ENCODE measurements around the gene PDE1A.

Gene PDE1A

GRCh38 chr2:182187130-182187529 is 239.7 kb downstream of the PDE1A start:
- H4K20me1 ChIP-seq, result no peaks in the 10 kb centered on the region
- H3K9me3 ChIP-seq, result peaks cover 10% of the 10 kb centered on the region
- no peaks in the 10 kb centered on the region for H3K36me3 ChIP-seq
- no peak overlapping the region for H3K4me2 ChIP-seq
- no peaks in the 10 kb centered on the region for H3K4me1 ChIP-seq
- no peak overlapping the region for H3K27ac ChIP-seq
- no peaks in the 10 kb centered on the region for H3K27me3 ChIP-seq
- H3K9ac ChIP-seq, result no peak overlapping the region
- TF ChIP-seq Cebpa-rat (IDR thresholded peaks at IDR 0.05), result no peak
- H3K4me3 ChIP-seq, result no peak overlapping the region

GRCh38 chr2:182186132-182186735 is 240.6 kb downstream of the PDE1A start:
- no peak overlapping the region for H3K9ac ChIP-seq
- no peaks in the 10 kb centered on the region for H3K4me1 ChIP-seq
- no peaks in the 10 kb centered on the region for H4K20me1 ChIP-seq
- H3K27ac ChIP-seq, result no peak overlapping the region
- H3K9me3 ChIP-seq, result peaks cover 10% of the 10 kb centered on the region
- H3K27me3 ChIP-seq, result no peaks in the 10 kb centered on the region
- TF ChIP-seq Cebpa-rat (IDR thresholded peaks at IDR 0.05), result no peak
- H3K4me2 ChIP-seq, result no peak overlapping the region
- no peaks in the 10 kb centered on the region for H3K36me3 ChIP-seq
- no peak overlapping the region for H3K4me3 ChIP-seq

GRCh38 chr2:182182436-182182835 is 244.4 kb downstream of the PDE1A start:
- H3K9ac ChIP-seq, result no peak overlapping the region
- no peak for TF ChIP-seq Cebpa-rat (IDR thresholded peaks at IDR 0.05)
- H4K20me1 ChIP-seq, result no peaks in the 10 kb centered on the region
- H3K27me3 ChIP-seq, result no peaks in the 10 kb centered on the region
- no peaks in the 10 kb centered on the region for H3K4me1 ChIP-seq
- H3K27ac ChIP-seq, result no peak overlapping the region
- H3K4me3 ChIP-seq, result no peak overlapping the region
- H3K9me3 ChIP-seq, result peaks cover 10% of the 10 kb centered on the region
- no peak overlapping the region for H3K4me2 ChIP-seq
- H3K36me3 ChIP-seq, result no peaks in the 10 kb centered on the region

- Histone ChIP-seq H3K9ac (no peak overlapping the region), H3K27me3 (no peaks in the 10 kb centered on the region), H3K4me2 (no peak overlapping the region), H3K36me3 (no peaks in the 10 kb centered on the region), H4K20me1 (no peaks in the 10 kb centered on the region), H3K4me1 (no peaks in the 10 kb centered on the region), H3K4me3 (no peak overlapping the region), H3K9me3 (peaks cover 10% of the 10 kb centered on the region), H3K27ac (no peak overlapping the region)
- TF ChIP-seq Cebpa-rat (IDR thresholded peaks at IDR 0.05), result no peak
These were observed 245.5 kb downstream of the PDE1A start for GRCh38 chr2:182181381-182181780.

- no peaks in the 10 kb centered on the region for H3K27me3 ChIP-seq
- H3K4me3 ChIP-seq, result no peak overlapping the region
- H3K36me3 ChIP-seq, result no peaks in the 10 kb centered on the region
- no peak overlapping the region for H3K9ac ChIP-seq
- no peaks in the 10 kb centered on the region for H4K20me1 ChIP-seq
- peaks cover 10% of the 10 kb centered on the region for H3K9me3 ChIP-seq
- no peaks in the 10 kb centered on the region for H3K4me1 ChIP-seq
- no peak overlapping the region for H3K27ac ChIP-seq
- no peak for TF ChIP-seq Cebpa-rat (IDR thresholded peaks at IDR 0.05)
- H3K4me2 ChIP-seq, result no peak overlapping the region
These were observed 247.7 kb downstream of the PDE1A start for GRCh38 chr2:182179176-182179575.

- no peaks in the 10 kb centered on the region for H3K9me3 ChIP-seq
- H3K4me2 ChIP-seq, result no peak overlapping the region
- no peak for TF ChIP-seq Cebpa-rat (IDR thresholded peaks at IDR 0.05)
- H3K9ac ChIP-seq, result no peak overlapping the region
- no peaks in the 10 kb centered on the region for H4K20me1 ChIP-seq
- no peaks in the 10 kb centered on the region for H3K27me3 ChIP-seq
- H3K4me1 ChIP-seq, result no peaks in the 10 kb centered on the region
- no peaks in the 10 kb centered on the region for H3K36me3 ChIP-seq
- H3K27ac ChIP-seq, result no peak overlapping the region
- H3K4me3 ChIP-seq, result no peak overlapping the region
These were observed 252.8 kb downstream of the PDE1A start for GRCh38 chr2:182173944-182174622.

- Histone ChIP-seq H3K27me3 (no peaks in the 10 kb centered on the region), H3K4me3 (no peak overlapping the region), H4K20me1 (no peaks in the 10 kb centered on the region), H3K9ac (no peak overlapping the region), H3K4me1 (no peaks in the 10 kb centered on the region), H3K36me3 (no peaks in the 10 kb centered on the region), H3K9me3 (no peaks in the 10 kb centered on the region), H3K27ac (no peak overlapping the region), H3K4me2 (no peak overlapping the region)
- no peak for TF ChIP-seq Cebpa-rat (IDR thresholded peaks at IDR 0.05)
These were observed 256.5 kb downstream of the PDE1A start for GRCh38 chr2:182170341-182170740.

GRCh38 chr2:182167882-182168281 is 259.0 kb downstream of the PDE1A start:
- Histone ChIP-seq H3K27ac (no peak overlapping the region), H3K9ac (no peak overlapping the region), H3K9me3 (no peaks in the 10 kb centered on the region), H3K4me1 (no peaks in the 10 kb centered on the region), H3K4me3 (no peak overlapping the region), H3K27me3 (no peaks in the 10 kb centered on the region), H3K4me2 (no peak overlapping the region), H3K36me3 (no peaks in the 10 kb centered on the region), H4K20me1 (no peaks in the 10 kb centered on the region)
- TF ChIP-seq Cebpa-rat (IDR thresholded peaks at IDR 0.05), result no peak

- H3K9ac ChIP-seq, result no peak overlapping the region
- H4K20me1 ChIP-seq, result no peaks in the 10 kb centered on the region
- H3K9me3 ChIP-seq, result no peaks in the 10 kb centered on the region
- H3K27me3 ChIP-seq, result no peaks in the 10 kb centered on the region
- H3K27ac ChIP-seq, result no peak overlapping the region
- no peak overlapping the region for H3K4me2 ChIP-seq
- no peaks in the 10 kb centered on the region for H3K4me1 ChIP-seq
- H3K36me3 ChIP-seq, result no peaks in the 10 kb centered on the region
- no peak for TF ChIP-seq Cebpa-rat (IDR thresholded peaks at IDR 0.05)
- H3K4me3 ChIP-seq, result no peak overlapping the region
These were observed 260.0 kb downstream of the PDE1A start for GRCh38 chr2:182166841-182167240.

GRCh38 chr2:182166406-182166805 is 260.4 kb downstream of the PDE1A start:
- H3K9me3 ChIP-seq, result no peaks in the 10 kb centered on the region
- TF ChIP-seq Cebpa-rat (IDR thresholded peaks at IDR 0.05), result no peak
- H3K27ac ChIP-seq, result no peak overlapping the region
- no peaks in the 10 kb centered on the region for H4K20me1 ChIP-seq
- no peak overlapping the region for H3K9ac ChIP-seq
- H3K4me2 ChIP-seq, result no peak overlapping the region
- H3K27me3 ChIP-seq, result no peaks in the 10 kb centered on the region
- H3K36me3 ChIP-seq, result no peaks in the 10 kb centered on the region
- no peak overlapping the region for H3K4me3 ChIP-seq
- no peaks in the 10 kb centered on the region for H3K4me1 ChIP-seq

Measured in BLaER1 (cell line).